ENCODE results near the gene FRZB. TPM values are rescaled to one million over a fixed set of nuclear protein-coding genes. Genes with fewer than 3 reads are reported as not detected.

The FRZB gene
- total RNA-seq, 1 experiment from 2014 or later, result 0.08 TPM

DNA sequence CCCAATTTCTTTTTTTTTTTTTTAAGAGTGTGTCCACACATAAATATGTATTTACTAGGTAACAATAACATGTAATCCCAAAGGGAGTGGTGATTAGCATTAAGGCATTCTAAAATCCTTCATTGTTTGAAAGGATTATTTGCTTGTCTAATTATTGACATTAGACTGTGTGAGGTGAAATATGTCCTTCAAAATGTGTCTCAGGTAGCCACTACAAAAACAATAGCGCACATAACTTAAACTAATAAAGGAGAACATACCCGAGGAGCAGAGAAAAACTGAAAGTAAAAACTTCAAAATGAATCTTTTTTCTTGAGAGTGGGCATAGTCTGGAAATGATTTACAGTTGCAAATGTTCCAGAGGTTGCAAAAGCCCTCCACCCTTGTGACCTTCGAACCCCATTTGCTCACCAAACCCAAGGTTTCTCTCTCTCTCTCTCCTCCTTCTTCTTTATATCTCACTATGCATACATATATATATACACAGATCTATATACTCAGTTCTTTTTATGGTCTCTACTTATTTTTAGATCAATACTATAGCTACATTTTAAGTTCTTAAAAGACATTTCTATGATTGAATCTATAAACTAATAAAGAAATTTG lies 24.4 kb upstream of the FRZB start:
- no TSS peak for BruUV-seq (replicated peaks)
- Histone ChIP-seq H3K9me3 (ENCODE audit: control insufficient read depth, insufficient read depth, low read depth, low read length) (no peaks in the 10 kb centered on the region), H3K4me3 (ENCODE audit: low read depth in 2 of 2, low read length in 2 of 2) (no peak overlapping the region), H3K27me3 (ENCODE audit: control insufficient read depth, insufficient read depth, low read length) (no peaks in the 10 kb centered on the region; the same call in 1 of the 2 replicates), H3K36me3 (ENCODE audit: control insufficient read depth, insufficient read depth, low read length) (no peaks in the 10 kb centered on the region; the same call in 1 of the 2 replicates), H3K4me1 (ENCODE audit: control insufficient read depth, insufficient read depth, low read length) (no peaks in the 10 kb centered on the region), H3K27ac (ENCODE audit: low read length) (no peak overlapping the region)
- TF ChIP-seq POLR2AphosphoS5 (IDR thresholded peaks at IDR 0.05; ENCODE audit: low read depth, low read length), result no peak
- no peak for TF ChIP-seq SIN3A (IDR thresholded peaks at IDR 0.05; ENCODE audit: borderline replicate concordance, insufficient read depth, low read depth, low read length)
- TF ChIP-seq, protein P1, sequence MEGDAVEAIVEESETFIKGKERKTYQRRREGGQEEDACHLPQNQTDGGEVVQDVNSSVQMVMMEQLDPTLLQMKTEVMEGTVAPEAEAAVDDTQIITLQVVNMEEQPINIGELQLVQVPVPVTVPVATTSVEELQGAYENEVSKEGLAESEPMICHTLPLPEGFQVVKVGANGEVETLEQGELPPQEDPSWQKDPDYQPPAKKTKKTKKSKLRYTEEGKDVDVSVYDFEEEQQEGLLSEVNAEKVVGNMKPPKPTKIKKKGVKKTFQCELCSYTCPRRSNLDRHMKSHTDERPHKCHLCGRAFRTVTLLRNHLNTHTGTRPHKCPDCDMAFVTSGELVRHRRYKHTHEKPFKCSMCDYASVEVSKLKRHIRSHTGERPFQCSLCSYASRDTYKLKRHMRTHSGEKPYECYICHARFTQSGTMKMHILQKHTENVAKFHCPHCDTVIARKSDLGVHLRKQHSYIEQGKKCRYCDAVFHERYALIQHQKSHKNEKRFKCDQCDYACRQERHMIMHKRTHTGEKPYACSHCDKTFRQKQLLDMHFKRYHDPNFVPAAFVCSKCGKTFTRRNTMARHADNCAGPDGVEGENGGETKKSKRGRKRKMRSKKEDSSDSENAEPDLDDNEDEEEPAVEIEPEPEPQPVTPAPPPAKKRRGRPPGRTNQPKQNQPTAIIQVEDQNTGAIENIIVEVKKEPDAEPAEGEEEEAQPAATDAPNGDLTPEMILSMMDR (IDR thresholded peaks at IDR 0.05), result no peak
- TF ChIP-seq, protein P2, sequence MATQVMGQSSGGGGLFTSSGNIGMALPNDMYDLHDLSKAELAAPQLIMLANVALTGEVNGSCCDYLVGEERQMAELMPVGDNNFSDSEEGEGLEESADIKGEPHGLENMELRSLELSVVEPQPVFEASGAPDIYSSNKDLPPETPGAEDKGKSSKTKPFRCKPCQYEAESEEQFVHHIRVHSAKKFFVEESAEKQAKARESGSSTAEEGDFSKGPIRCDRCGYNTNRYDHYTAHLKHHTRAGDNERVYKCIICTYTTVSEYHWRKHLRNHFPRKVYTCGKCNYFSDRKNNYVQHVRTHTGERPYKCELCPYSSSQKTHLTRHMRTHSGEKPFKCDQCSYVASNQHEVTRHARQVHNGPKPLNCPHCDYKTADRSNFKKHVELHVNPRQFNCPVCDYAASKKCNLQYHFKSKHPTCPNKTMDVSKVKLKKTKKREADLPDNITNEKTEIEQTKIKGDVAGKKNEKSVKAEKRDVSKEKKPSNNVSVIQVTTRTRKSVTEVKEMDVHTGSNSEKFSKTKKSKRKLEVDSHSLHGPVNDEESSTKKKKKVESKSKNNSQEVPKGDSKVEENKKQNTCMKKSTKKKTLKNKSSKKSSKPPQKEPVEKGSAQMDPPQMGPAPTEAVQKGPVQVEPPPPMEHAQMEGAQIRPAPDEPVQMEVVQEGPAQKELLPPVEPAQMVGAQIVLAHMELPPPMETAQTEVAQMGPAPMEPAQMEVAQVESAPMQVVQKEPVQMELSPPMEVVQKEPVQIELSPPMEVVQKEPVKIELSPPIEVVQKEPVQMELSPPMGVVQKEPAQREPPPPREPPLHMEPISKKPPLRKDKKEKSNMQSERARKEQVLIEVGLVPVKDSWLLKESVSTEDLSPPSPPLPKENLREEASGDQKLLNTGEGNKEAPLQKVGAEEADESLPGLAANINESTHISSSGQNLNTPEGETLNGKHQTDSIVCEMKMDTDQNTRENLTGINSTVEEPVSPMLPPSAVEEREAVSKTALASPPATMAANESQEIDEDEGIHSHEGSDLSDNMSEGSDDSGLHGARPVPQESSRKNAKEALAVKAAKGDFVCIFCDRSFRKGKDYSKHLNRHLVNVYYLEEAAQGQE (IDR thresholded peaks at IDR 0.05; ENCODE audit: insufficient read depth in 1 of 2, low read depth in 2 of 2, low read length in 1 of 2), result no peak
- TF ChIP-seq TCF7L2 (IDR thresholded peaks at IDR 0.05; ENCODE audit: low read depth, low read length), result no peak
- no peak for DNase-seq (ENCODE audit: low read depth, low spot score)
- POLR2A ChIA-PET, result no interaction called here
- intact Hi-C loops (cut with micrococcal nuclease; ENCODE audit: unreplicated experiment) (no loop called here), in situ Hi-C loops (cut with HindIII; ENCODE audit: low pct_unique_long_range_greater_than_20kb, low sequenced_read_pairs) (no loop called here)
- no peak for ATAC-seq
- CTCF ChIA-PET, result no interaction called here

DNA sequence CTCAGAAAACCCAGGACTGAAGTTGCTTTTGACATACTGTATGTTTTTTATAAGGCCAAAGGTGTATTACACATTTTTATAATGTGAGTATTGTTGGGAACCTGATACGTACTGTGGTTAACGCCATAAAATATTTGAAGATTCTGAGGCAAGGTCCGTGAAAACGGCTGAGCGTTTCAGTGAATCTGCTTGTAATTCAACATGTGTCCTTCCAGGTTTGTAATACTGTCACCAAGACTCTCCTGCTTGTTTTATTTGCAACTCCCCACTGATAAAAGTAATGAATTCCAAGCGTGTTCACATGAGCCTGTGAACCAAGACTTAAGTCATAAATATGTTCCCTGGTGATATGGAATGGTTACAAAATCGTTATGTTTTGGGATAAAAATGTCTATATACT lies 23.9 kb upstream of the FRZB start:
- ChIA-PET CTCF (no interaction called here), POLR2A (no interaction called here)
- DNase-seq (ENCODE audit: low read depth, low spot score), result no peak
- no peaks in the 10 kb centered on the region; the same call in 1 of the 2 replicates for H3K36me3 ChIP-seq (ENCODE audit: control insufficient read depth, insufficient read depth, low read length)
- no TSS peak for BruUV-seq (replicated peaks)
- no peak overlapping the region for H3K27ac ChIP-seq (ENCODE audit: low read length)
- in situ Hi-C loops (cut with HindIII; ENCODE audit: low pct_unique_long_range_greater_than_20kb, low sequenced_read_pairs), result no loop called here
- H3K9me3 ChIP-seq (ENCODE audit: control insufficient read depth, insufficient read depth, low read depth, low read length), result no peaks in the 10 kb centered on the region
- TF ChIP-seq SIN3A (IDR thresholded peaks at IDR 0.05; ENCODE audit: borderline replicate concordance, insufficient read depth, low read depth, low read length) (no peak), TCF7L2 (IDR thresholded peaks at IDR 0.05; ENCODE audit: low read depth, low read length) (no peak), POLR2AphosphoS5 (IDR thresholded peaks at IDR 0.05; ENCODE audit: low read depth, low read length) (no peak)
- TF ChIP-seq, protein P1 (IDR thresholded peaks at IDR 0.05), result no peak
- no peak overlapping the region for H3K4me3 ChIP-seq (ENCODE audit: low read depth in 2 of 2, low read length in 2 of 2)
- intact Hi-C loops (cut with micrococcal nuclease; ENCODE audit: unreplicated experiment), result no loop called here
- H3K27me3 ChIP-seq (ENCODE audit: control insufficient read depth, insufficient read depth, low read length), result no peaks in the 10 kb centered on the region; the same call in none of the 2 replicates
- no peak for ATAC-seq
- no peaks in the 10 kb centered on the region for H3K4me1 ChIP-seq (ENCODE audit: control insufficient read depth, insufficient read depth, low read length)

Measured in Panc1 (cell line).